Neural cell (in vitro differentiated cells): Measurements from ENCODE around the gene NISCH.

Experiments
- CTCF ChIP-seq: fragments of 450-650 bp; IDR thresholded peaks from 2 replicates; pipeline ENCODE4 v1.5.1; 2014; ENCODE audit warnings: antibody characterized with exemption, mild to moderate bottlenecking, moderate library complexity; ENCODE audit not compliant: poor library complexity, severe bottlenecking
- EP300 ChIP-seq: fragments of 450-650 bp; conservative IDR thresholded peaks from 2 replicates; pipeline ENCODE4 v1.6.1; 2014; ENCODE audit warnings: antibody characterized with exemption, mild to moderate bottlenecking, moderate library complexity; ENCODE audit not compliant: poor library complexity, severe bottlenecking
- EZH2 ChIP-seq: fragments of 200-600, 300-800 bp; shearing (Covaris generic), sonication (generic); IDR thresholded peaks from 2 replicates; pipeline ENCODE4 v1.6.1; 2014; ENCODE audit warnings: antibody characterized with exemption, low read length, borderline replicate concordance, mild to moderate bottlenecking; ENCODE audit not compliant: insufficient read depth, poor library complexity, severe bottlenecking
- MXI1 ChIP-seq: fragments of 450-650 bp; conservative IDR thresholded peaks from 2 replicates; pipeline ENCODE4 v1.6.1; 2014; ENCODE audit warnings: antibody characterized with exemption, mild to moderate bottlenecking; ENCODE audit not compliant: poor library complexity, severe bottlenecking
- POLR2AphosphoS5 ChIP-seq: IDR thresholded peaks from 2 replicates; pipeline ENCODE4 v1.6.1; 2012
- RAD21 ChIP-seq: fragments of 450-650 bp; conservative IDR thresholded peaks from 2 replicates; pipeline ENCODE4 v1.6.1; 2014; ENCODE audit warnings: antibody characterized with exemption, mild to moderate bottlenecking, moderate library complexity
- REST ChIP-seq: IDR thresholded peaks from 2 replicates; pipeline ENCODE4 v1.6.1; 2012; ENCODE audit warnings: borderline replicate concordance
- SMC3 ChIP-seq: fragments of 450-650 bp; conservative IDR thresholded peaks from 2 replicates; pipeline ENCODE4 v1.6.1; 2014; ENCODE audit warnings: antibody characterized with exemption, mild to moderate bottlenecking, moderate library complexity; ENCODE audit not compliant: poor library complexity
- TAF1 ChIP-seq: IDR thresholded peaks from 2 replicates; pipeline ENCODE4 v1.6.1; 2012; ENCODE audit warnings: low read depth

- TF ChIP-seq SMC3 (no peak), CTCF (no peak), RAD21 (no peak), MXI1 (no peak), EZH2 (no peak), TAF1 (no peak), REST (no peak), POLR2AphosphoS5 (no peak), EP300 (no peak)
Observed at GRCh38 chr3:52439426-52440248, 15.8 kb upstream of the NISCH start.
